K562 (cell line): ENCODE measurements around the gene CD4. TPM values are rescaled to one million over a fixed set of nuclear protein-coding genes. Genes with fewer than 3 reads are reported as not detected.

Source experiments
- ATAC-seq: fragments of 200-7000 bp; cut with Tn5 transposase; 3 replicates; pipeline ENCODE4 v1.9.1; 2020; ENCODE audit warnings: moderate library complexity
- BruUV-seq: library from RNA; stranded (reverse); fragments of 400-500 nt; replicated peaks from 2 replicates; lab custom pipeline; 2021; lab: Mats Ljungman, UMichigan
- CTCF ChIA-PET: fragments of 300-600 bp; formaldehyde crosslinking; extraction: SDS; loops from one replicate; lab custom pipeline; 2021; ENCODE audit warnings: low intra/inter-chr PET ratio; lab: Yijun Ruan, JAX
- POLR2A ChIA-PET: fragments of 300-600, 350-650 bp; sonication (Branson Sonifier 250); formaldehyde crosslinking; extraction: SDS; loops from one replicate; lab custom pipeline; 2021; ENCODE audit warnings: antibody characterized with exemption, inconsistent platforms; lab: Yijun Ruan, JAX
- DNase-seq, 4 experiments: peaks; one replicate each; pipeline versions ENCODE4 v3.0.0 to v3.0.0-alpha.2; 2011 to 2018; ENCODE audit warnings: low spot score in 3 of 4, mixed read lengths in 3 of 4; ENCODE audit errors: extremely low read depth in 1 of 4
- FAIRE-seq: peaks from 2 replicates; lab custom pipeline; 2011; peaks lifted over from hg19 to GRCh38; lab: Jason Lieb, UNC
- H2AFZ ChIP-seq: 2 replicates; pipeline ENCODE4 v1.6.0; 2011; ENCODE audit warnings: low read depth, low read length, control low read depth, inconsistent platforms
- H3K27ac ChIP-seq: fragments of 200-600 bp; 3 replicates; pipeline ENCODE4 v1.8.0; 2011; ENCODE audit warnings: low read depth, mild to moderate bottlenecking, control low read depth, inconsistent platforms, low read length, moderate library complexity, mixed read lengths; ENCODE audit errors: extremely low read depth
- H3K27me3 ChIP-seq, 2 experiments: fragments of 300-600 bp in 1 of 2; 2 replicates in 1 of 2; 3 replicates in 1 of 2; pipeline versions ENCODE4 v1.6.0 to v1.8.0; 2011; ENCODE audit warnings: inconsistent platforms in 2 of 2, low read length in 2 of 2, mild to moderate bottlenecking in 1 of 2, mixed read lengths in 1 of 2, moderate library complexity in 1 of 2; ENCODE audit not compliant: control insufficient read depth in 2 of 2, insufficient read depth in 2 of 2
- H3K36me3 ChIP-seq: fragments of 300-600 bp; 3 replicates; pipeline ENCODE4 v1.8.0; 2011; ENCODE audit warnings: mild to moderate bottlenecking, low read length, inconsistent platforms; ENCODE audit not compliant: control insufficient read depth, insufficient read depth
- H3K4me1 ChIP-seq, 2 experiments: fragments of 200-600 bp in 1 of 2; replicated peaks in 1 of 2; 2 replicates in 1 of 2; 3 replicates in 1 of 2; pipeline versions ENCODE4 v1.5.1 to v1.8.0; 2011; ENCODE audit warnings: inconsistent platforms in 2 of 2, low read length in 2 of 2, mild to moderate bottlenecking in 1 of 2, mixed read lengths in 1 of 2, moderate library complexity in 1 of 2; ENCODE audit not compliant: control insufficient read depth in 2 of 2, insufficient read depth in 2 of 2
- H3K4me2 ChIP-seq: 2 replicates; pipeline ENCODE4 v1.6.1; 2011; ENCODE audit warnings: low read length, control low read depth, inconsistent platforms, mixed read lengths; ENCODE audit not compliant: insufficient read depth
- H3K4me3 ChIP-seq: fragments of 200-600 bp; sonication (generic), shearing (Covaris generic); 2 replicates; pipeline ENCODE4 v1.5.1; 2016; ENCODE audit warnings: control low read depth, inconsistent platforms
- H3K79me2 ChIP-seq: fragments of 200-600 bp; 3 replicates; pipeline ENCODE4 v1.8.0; 2011; ENCODE audit warnings: low read length, inconsistent platforms; ENCODE audit not compliant: control insufficient read depth, insufficient read depth
- H3K9ac ChIP-seq, 2 experiments: 2 replicates each; pipeline versions ENCODE4 v1.6.0 to v1.6.1; 2011; ENCODE audit warnings: low read depth in 2 of 2, low read length in 2 of 2, control low read depth in 1 of 2, inconsistent platforms in 1 of 2, mild to moderate bottlenecking in 1 of 2, mixed read lengths in 1 of 2; ENCODE audit not compliant: insufficient read depth in 1 of 2
- H3K9me1 ChIP-seq: one replicate; pipeline ENCODE4 v1.6.0; 2011; ENCODE audit warnings: inconsistent platforms, mild to moderate bottlenecking, low read length, moderate library complexity; ENCODE audit not compliant: control insufficient read depth, insufficient read depth
- H3K9me3 ChIP-seq: replicated peaks from 2 replicates; pipeline ENCODE4 v1.5.1; 2011; ENCODE audit warnings: low read depth, low read length, inconsistent platforms; ENCODE audit not compliant: control insufficient read depth, insufficient read depth
- H4K20me1 ChIP-seq: replicated peaks from 2 replicates; pipeline ENCODE4 v1.6.1; 2011; ENCODE audit warnings: low read length, inconsistent platforms, mixed read lengths; ENCODE audit not compliant: control insufficient read depth, insufficient read depth
- ATF7 ChIP-seq: fragments of 450-650 bp; IDR thresholded peaks from 2 replicates; pipeline ENCODE4 v1.7.1; 2014; ENCODE audit warnings: mild to moderate bottlenecking, moderate library complexity
- HDAC3 ChIP-seq: fragments of 450-650 bp; IDR thresholded peaks from 2 replicates; pipeline ENCODE4 v1.6.1; 2018; ENCODE audit warnings: borderline replicate concordance, mild to moderate bottlenecking, moderate library complexity; ENCODE audit not compliant: partially characterized antibody
- NCOA2 ChIP-seq, 2 experiments: fragments of 450-650 bp; IDR thresholded peaks; 2 replicates each; pipeline ENCODE4 v1.6.1; 2018; ENCODE audit warnings: mild to moderate bottlenecking in 2 of 2, moderate library complexity in 1 of 2; ENCODE audit not compliant: partially characterized antibody in 2 of 2
- RBFOX2 ChIP-seq: fragments of 200-400 bp; formaldehyde crosslinking; IDR thresholded peaks from 2 replicates; pipeline ENCODE4 v1.6.1; 2017; ENCODE audit warnings: low read depth, mild to moderate bottlenecking, low read length, moderate library complexity
- SRSF9 ChIP-seq: fragments of 200-400 bp; formaldehyde crosslinking; IDR thresholded peaks from 2 replicates; pipeline ENCODE4 v1.6.1; 2017; ENCODE audit warnings: low read depth, low read length, borderline replicate concordance
- ZC3H4 ChIP-seq: sonication (generic); formaldehyde crosslinking; IDR thresholded peaks from 2 replicates; pipeline ENCODE4 v1.9.0; 2021; ENCODE audit warnings: missing genetic modification reagents, borderline replicate concordance
- ZNF316 ChIP-seq: fragments of 450-650 bp; IDR thresholded peaks from 2 replicates; pipeline ENCODE4 v1.6.1; 2016
- ZNF766 ChIP-seq: fragments of 200-800 bp; sonication (Bioruptor generic); conservative IDR thresholded peaks from 2 replicates; pipeline ENCODE4 v1.6.1; 2016; ENCODE audit warnings: missing genetic modification characterization, missing compliant biosample characterization
- WGBS: fragments of 100-300 bp; shearing (Covaris generic); methylation state at CpG from one replicate; pipeline ENCODE4 v1.1.6; 2016; ENCODE audit warnings: low coverage, mixed read lengths; ENCODE audit not compliant: insufficient coverage; ENCODE audit errors: missing lambda C conversion rate; 5-methylcytosine and 5-hydroxymethylcytosine counted together
- in situ Hi-C: fragments of 300-500 bp; cut with MboI; formaldehyde crosslinking; loops from 4 replicates; pipeline ENCODE4 v1.15.0; 2018; ENCODE audit warnings: inconsistent platforms, mixed read lengths
- intact Hi-C: fragments of 100-400 bp; cut with micrococcal nuclease; formaldehyde crosslinking; loops from 2 replicates; pipeline ENCODE4 v1.14.2; 2022
- polyA plus RNA-seq, 8 experiments: library from polyadenylated mRNA; depleted of rRNA in 4 of 8; stranded (reverse) in 5 of 8; unstranded in 3 of 8; fragments of >200 nt; fragmentation: Nextera tagmentation in 2 of 8; fragmentation: Illumina TruSeq in 1 of 8; extraction: Ambion mirVana in 2 of 8; extraction: Trizol in 1 of 8; gene quantifications; 2 replicates each; pipeline versions ENCODE4 v1.2.1 to v1.2.3, GENCODE V29; 2011 to 2014; ENCODE audit warnings: inconsistent platforms in 1 of 8, missing spikeins in 1 of 8
- total RNA-seq, 7 experiments: library from RNA; depleted of rRNA in 6 of 7; stranded (reverse); fragments of >200 nt in 6 of 7; fragmentation: Illumina TruSeq in 2 of 7; extraction: Trizol in 2 of 7; gene quantifications; 2 replicates each; pipeline versions ENCODE4 v1.2.1 to v1.2.3, GENCODE V29; 2011 to 2021; ENCODE audit warnings: low replicate concordance in 1 of 7
- TF ChIP-seq, protein P1 (sequence below): fragments of 450-650 bp; IDR thresholded peaks from 2 replicates; pipeline ENCODE4 v1.6.1; 2016; ENCODE audit warnings: mild to moderate bottlenecking, moderate library complexity

CD4 gene
- total and polyA plus RNA-seq, 9 of the 15 experiments (the other 6 are each of a cell fraction or from before 2014, with no cell fraction given), result 0.06 to 0.27 (median 0.09) TPM; not detected in 5

DNA sequence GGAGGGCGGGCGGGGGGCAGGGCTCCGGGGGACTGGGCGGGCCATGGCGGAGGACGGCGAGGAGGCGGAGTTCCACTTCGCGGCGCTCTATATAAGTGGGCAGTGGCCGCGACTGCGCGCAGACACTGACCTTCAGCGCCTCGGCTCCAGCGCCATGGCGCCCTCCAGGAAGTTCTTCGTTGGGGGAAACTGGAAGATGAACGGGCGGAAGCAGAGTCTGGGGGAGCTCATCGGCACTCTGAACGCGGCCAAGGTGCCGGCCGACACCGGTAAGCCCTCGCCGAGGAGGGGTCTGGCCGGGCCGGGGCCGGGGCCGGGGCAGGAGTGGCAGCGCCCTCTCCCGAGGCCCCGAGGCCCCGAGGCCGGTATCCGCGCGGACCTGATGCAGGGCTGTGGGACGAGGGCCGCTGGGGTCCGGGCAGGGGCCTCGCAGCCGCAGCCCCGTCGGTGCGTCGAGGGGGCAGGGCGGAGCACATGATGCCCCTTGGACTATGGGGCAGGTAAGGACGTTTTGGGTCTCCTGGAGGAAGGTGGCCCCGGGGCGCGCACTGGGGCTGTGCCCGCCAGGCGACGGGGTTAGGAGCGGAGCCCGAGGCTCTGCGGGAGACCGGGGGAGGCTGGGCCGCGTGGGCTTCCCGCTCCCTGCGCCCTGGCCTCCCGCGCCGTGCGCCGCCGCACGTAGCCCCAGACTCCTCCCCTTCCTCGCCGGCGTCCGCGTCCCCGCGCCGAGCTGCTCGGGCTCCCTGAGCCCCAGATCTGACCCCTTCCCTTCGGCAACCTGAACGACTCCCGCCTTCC, 78.3 kb downstream of the CD4 start, which contains the start of gene TPI1:
TPI1 (plus strand) TSS at position 119 of the 798 bp plus-strand sequence; CDS start at position 155, 36 bp downstream.
- H3K9ac ChIP-seq, result peak within 1 kb of the TSS; percentile 87 to 98
- H3K79me2 ChIP-seq, result peaks cover 46% of the 10 kb centered on the region
- H3K4me1 ChIP-seq, result peaks cover 33 to 53% of the 10 kb centered on the region in 2 experiments; a peak in 4 of 5 replicates
- peaks cover 47% of the 10 kb centered on the region for H4K20me1 ChIP-seq
- H3K36me3 ChIP-seq, result peaks cover 69% of the 10 kb centered on the region
- WGBS, result under 1% methylated on average over 27 of the region's 86 CpGs
- BruUV-seq, result no TSS peak
- intact Hi-C loops (loop anchor here (5.0 kb wide), 1 partner anchor 75 kb away; the partner anchor contains the start of genes C12orf57 and RNU7-1), in situ Hi-C loops (loop anchor here (5.0 kb wide), 1 partner anchor 75 kb away; the partner anchor contains the start of genes C12orf57 and RNU7-1)
- peak within 1 kb of the TSS; percentile 94 for H3K27ac ChIP-seq
- no peaks in the 10 kb centered on the region for H3K9me1 ChIP-seq
- H3K9me3 ChIP-seq, result no peaks in the 10 kb centered on the region
- H3K27me3 ChIP-seq, result no peaks in the 10 kb centered on the region
- peak within 1 kb of the TSS; percentile 74 for H2AFZ ChIP-seq
- no peak for FAIRE-seq
- ATAC-seq, result peak; percentile 83
- H3K4me2 ChIP-seq, result peak within 1 kb of the TSS; percentile 87
- ChIA-PET POLR2A (interaction anchor here (0.5 to 11.3 kb wide), 26 partner anchors 13 to 1051 kb away, joined by 3 to 174 read pairs (median 4); partner anchors contain the start of genes C12orf57, CDCA3, PTMS and RNU7-1), CTCF (interaction anchor here (1.1 kb wide), 1 partner anchor 97 kb away, joined by 3 read pairs; no protein-coding TSS in a partner anchor)
- peak within 1 kb of the TSS; percentile 96 for H3K4me3 ChIP-seq
- peak; percentile 78 to 91 (median 81) for DNase-seq
- peak; percentile 14; the same call in 1 of the 2 replicates for TF ChIP-seq ATF7
- TF ChIP-seq ZC3H4 (CRISPR knock-in tag), result no peak; the same call in 1 of the 2 replicates
- TF ChIP-seq ZNF766 (CRISPR knock-in tag), result peak; percentile 36; the same call in 1 of the 2 replicates
- TF ChIP-seq NCOA2 (IDR thresholded peaks at IDR 0.05; ENCODE audit: partially characterized antibody in 2 of 2), result no peak
- peak; percentile 88 for TF ChIP-seq RBFOX2
- TF ChIP-seq, protein P1, sequence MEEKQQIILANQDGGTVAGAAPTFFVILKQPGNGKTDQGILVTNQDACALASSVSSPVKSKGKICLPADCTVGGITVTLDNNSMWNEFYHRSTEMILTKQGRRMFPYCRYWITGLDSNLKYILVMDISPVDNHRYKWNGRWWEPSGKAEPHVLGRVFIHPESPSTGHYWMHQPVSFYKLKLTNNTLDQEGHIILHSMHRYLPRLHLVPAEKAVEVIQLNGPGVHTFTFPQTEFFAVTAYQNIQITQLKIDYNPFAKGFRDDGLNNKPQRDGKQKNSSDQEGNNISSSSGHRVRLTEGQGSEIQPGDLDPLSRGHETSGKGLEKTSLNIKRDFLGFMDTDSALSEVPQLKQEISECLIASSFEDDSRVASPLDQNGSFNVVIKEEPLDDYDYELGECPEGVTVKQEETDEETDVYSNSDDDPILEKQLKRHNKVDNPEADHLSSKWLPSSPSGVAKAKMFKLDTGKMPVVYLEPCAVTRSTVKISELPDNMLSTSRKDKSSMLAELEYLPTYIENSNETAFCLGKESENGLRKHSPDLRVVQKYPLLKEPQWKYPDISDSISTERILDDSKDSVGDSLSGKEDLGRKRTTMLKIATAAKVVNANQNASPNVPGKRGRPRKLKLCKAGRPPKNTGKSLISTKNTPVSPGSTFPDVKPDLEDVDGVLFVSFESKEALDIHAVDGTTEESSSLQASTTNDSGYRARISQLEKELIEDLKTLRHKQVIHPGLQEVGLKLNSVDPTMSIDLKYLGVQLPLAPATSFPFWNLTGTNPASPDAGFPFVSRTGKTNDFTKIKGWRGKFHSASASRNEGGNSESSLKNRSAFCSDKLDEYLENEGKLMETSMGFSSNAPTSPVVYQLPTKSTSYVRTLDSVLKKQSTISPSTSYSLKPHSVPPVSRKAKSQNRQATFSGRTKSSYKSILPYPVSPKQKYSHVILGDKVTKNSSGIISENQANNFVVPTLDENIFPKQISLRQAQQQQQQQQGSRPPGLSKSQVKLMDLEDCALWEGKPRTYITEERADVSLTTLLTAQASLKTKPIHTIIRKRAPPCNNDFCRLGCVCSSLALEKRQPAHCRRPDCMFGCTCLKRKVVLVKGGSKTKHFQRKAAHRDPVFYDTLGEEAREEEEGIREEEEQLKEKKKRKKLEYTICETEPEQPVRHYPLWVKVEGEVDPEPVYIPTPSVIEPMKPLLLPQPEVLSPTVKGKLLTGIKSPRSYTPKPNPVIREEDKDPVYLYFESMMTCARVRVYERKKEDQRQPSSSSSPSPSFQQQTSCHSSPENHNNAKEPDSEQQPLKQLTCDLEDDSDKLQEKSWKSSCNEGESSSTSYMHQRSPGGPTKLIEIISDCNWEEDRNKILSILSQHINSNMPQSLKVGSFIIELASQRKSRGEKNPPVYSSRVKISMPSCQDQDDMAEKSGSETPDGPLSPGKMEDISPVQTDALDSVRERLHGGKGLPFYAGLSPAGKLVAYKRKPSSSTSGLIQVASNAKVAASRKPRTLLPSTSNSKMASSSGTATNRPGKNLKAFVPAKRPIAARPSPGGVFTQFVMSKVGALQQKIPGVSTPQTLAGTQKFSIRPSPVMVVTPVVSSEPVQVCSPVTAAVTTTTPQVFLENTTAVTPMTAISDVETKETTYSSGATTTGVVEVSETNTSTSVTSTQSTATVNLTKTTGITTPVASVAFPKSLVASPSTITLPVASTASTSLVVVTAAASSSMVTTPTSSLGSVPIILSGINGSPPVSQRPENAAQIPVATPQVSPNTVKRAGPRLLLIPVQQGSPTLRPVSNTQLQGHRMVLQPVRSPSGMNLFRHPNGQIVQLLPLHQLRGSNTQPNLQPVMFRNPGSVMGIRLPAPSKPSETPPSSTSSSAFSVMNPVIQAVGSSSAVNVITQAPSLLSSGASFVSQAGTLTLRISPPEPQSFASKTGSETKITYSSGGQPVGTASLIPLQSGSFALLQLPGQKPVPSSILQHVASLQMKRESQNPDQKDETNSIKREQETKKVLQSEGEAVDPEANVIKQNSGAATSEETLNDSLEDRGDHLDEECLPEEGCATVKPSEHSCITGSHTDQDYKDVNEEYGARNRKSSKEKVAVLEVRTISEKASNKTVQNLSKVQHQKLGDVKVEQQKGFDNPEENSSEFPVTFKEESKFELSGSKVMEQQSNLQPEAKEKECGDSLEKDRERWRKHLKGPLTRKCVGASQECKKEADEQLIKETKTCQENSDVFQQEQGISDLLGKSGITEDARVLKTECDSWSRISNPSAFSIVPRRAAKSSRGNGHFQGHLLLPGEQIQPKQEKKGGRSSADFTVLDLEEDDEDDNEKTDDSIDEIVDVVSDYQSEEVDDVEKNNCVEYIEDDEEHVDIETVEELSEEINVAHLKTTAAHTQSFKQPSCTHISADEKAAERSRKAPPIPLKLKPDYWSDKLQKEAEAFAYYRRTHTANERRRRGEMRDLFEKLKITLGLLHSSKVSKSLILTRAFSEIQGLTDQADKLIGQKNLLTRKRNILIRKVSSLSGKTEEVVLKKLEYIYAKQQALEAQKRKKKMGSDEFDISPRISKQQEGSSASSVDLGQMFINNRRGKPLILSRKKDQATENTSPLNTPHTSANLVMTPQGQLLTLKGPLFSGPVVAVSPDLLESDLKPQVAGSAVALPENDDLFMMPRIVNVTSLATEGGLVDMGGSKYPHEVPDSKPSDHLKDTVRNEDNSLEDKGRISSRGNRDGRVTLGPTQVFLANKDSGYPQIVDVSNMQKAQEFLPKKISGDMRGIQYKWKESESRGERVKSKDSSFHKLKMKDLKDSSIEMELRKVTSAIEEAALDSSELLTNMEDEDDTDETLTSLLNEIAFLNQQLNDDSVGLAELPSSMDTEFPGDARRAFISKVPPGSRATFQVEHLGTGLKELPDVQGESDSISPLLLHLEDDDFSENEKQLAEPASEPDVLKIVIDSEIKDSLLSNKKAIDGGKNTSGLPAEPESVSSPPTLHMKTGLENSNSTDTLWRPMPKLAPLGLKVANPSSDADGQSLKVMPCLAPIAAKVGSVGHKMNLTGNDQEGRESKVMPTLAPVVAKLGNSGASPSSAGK, result peak; percentile 50; the same call in 1 of the 2 replicates
- no peak for TF ChIP-seq SRSF9
- no peak for TF ChIP-seq HDAC3
- no peak for TF ChIP-seq ZNF316
